Ammon's horn (tissue), 1 donor: ENCODE measurements around the gene CLIC1.

Experiments
- DNase-seq: peaks from one replicate; pipeline ENCODE4 v3.0.0-alpha.2; 2016; ENCODE audit warnings: low spot score

CLIC1 gene

GRCh38 chr6:31737991-31738979, 2.0 kb upstream of the CLIC1 start:
- DNase-seq, result peak; percentile 75

- no peak for DNase-seq
Measured at GRCh38 chr6:31737315-31737990, 1.1 kb upstream of the CLIC1 start.

- no peak for DNase-seq
Measured at GRCh38 chr6:31736768-31737314, 511 bp upstream of the CLIC1 start.

- DNase-seq, result no peak
Measured at GRCh38 chr6:31734821-31735406, 1.4 kb downstream of the CLIC1 start.

- DNase-seq, result no peak
Measured at GRCh38 chr6:31734247-31734820, 2.0 kb downstream of the CLIC1 start.

GRCh38 chr6:31733734-31734133, 2.6 kb downstream of the CLIC1 start:
- no peak for DNase-seq

- no peak for DNase-seq
Measured at GRCh38 chr6:31732029-31732428, 4.3 kb downstream of the CLIC1 start.

- no peak for DNase-seq
Measured at GRCh38 chr6:31730631-31731086, 5.7 kb downstream of the CLIC1 start.

GRCh38 chr6:31729979-31730630, 6.2 kb downstream of the CLIC1 start:
- peak; percentile 89 for DNase-seq

GRCh38 chr6:31729515-31729978, 6.8 kb downstream of the CLIC1 start:
- peak; percentile 84 for DNase-seq

- no peak for DNase-seq
Measured at GRCh38 chr6:31728767-31729514, 7.4 kb downstream of the CLIC1 start, which contains the start of gene DDAH2. DDAH2 (minus strand) TSS chr6:31729299; CDS start chr6:31729161, 138 bp downstream.

GRCh38 chr6:31727717-31728671, 8.3 kb downstream of the CLIC1 start:
- no peak for DNase-seq

- DNase-seq, result peak; percentile 64
Measured at GRCh38 chr6:31727034-31727716, 9.2 kb downstream of the CLIC1 start.

GRCh38 chr6:31725502-31726350, 10.6 kb downstream of the CLIC1 start:
- DNase-seq, result no peak

- DNase-seq, result no peak
Measured at GRCh38 chr6:31723980-31724691, 12.2 kb downstream of the CLIC1 start.

GRCh38 chr6:31723245-31723979, 12.9 kb downstream of the CLIC1 start, which contains the start of gene MPIG6B:
MPIG6B (plus strand) TSS chr6:31723373; CDS start chr6:31723384, 11 bp downstream.
- no peak for DNase-seq
